GM23338 (cell line): Measurements from ENCODE around the gene CDK14. TPM values are rescaled to one million over a fixed set of nuclear protein-coding genes. Genes with fewer than 3 reads are reported as not detected.

Experiments used
- ATAC-seq: fragments of 200-7000 bp; cut with Tn5 transposase; 3 replicates; pipeline ENCODE4 v1.9.1; 2020
- DNase-seq: peaks from one replicate; pipeline ENCODE4 v3.0.0-alpha.2; 2015; ENCODE audit warnings: low spot score
- H2AFZ ChIP-seq: fragments of 200-600 bp; sonication (generic); 2 replicates; pipeline ENCODE4 v1.8.0; 2016; ENCODE audit warnings: antibody characterized with exemption, mild to moderate bottlenecking, moderate library complexity
- H3F3A ChIP-seq: fragments of 200-600 bp; sonication (generic); replicated peaks from 2 replicates; pipeline ENCODE4 v1.8.0; 2017; ENCODE audit warnings: antibody characterized with exemption, mixed run types, low read depth
- H3K27ac ChIP-seq: fragments of 200-600 bp; sonication (generic); 2 replicates; pipeline ENCODE4 v1.6.1; 2016; ENCODE audit warnings: low read depth
- H3K27me3 ChIP-seq: fragments of 200-600 bp; sonication (generic); 2 replicates; pipeline ENCODE4 v1.8.0; 2016; ENCODE audit warnings: mild to moderate bottlenecking, mixed run types, moderate library complexity; ENCODE audit not compliant: insufficient read depth
- H3K36me3 ChIP-seq: fragments of 200-600 bp; sonication (generic); 2 replicates; pipeline ENCODE4 v1.8.0; 2016; ENCODE audit warnings: mild to moderate bottlenecking; ENCODE audit not compliant: insufficient read depth
- H3K4me1 ChIP-seq: fragments of 200-600 bp; sonication (generic); 2 replicates; pipeline ENCODE4 v1.8.0; 2016; ENCODE audit warnings: mild to moderate bottlenecking, moderate library complexity; ENCODE audit not compliant: insufficient read depth
- H3K4me2 ChIP-seq: fragments of 200-600 bp; sonication (generic); 2 replicates; pipeline ENCODE4 v1.7.1; 2017; ENCODE audit warnings: mixed run types
- H3K4me3 ChIP-seq: fragments of 200-600 bp; sonication (generic); 2 replicates; pipeline ENCODE4 v1.6.1; 2016; ENCODE audit warnings: mixed run types
- H3K79me2 ChIP-seq: fragments of 200-600 bp; sonication (generic); replicated peaks from 2 replicates; pipeline ENCODE4 v1.8.0; 2017; ENCODE audit warnings: mild to moderate bottlenecking; ENCODE audit not compliant: insufficient read depth
- H3K9me2 ChIP-seq: fragments of 200-600 bp; sonication (generic); 2 replicates; pipeline ENCODE4 v1.8.0; 2017; ENCODE audit not compliant: insufficient read depth
- H4K20me1 ChIP-seq: fragments of 200-600 bp; sonication (generic); replicated peaks from 2 replicates; pipeline ENCODE4 v1.8.0; 2017; ENCODE audit warnings: mild to moderate bottlenecking; ENCODE audit not compliant: insufficient read depth
- H3K27ac Mint-ChIP-seq: 2 replicates; pipeline ENCODE4 v1.8.0; 2020; ENCODE audit warnings: inconsistent platforms, mild to moderate bottlenecking, moderate library complexity, mixed read lengths
- H3K27me3 Mint-ChIP-seq: 3 replicates; pipeline ENCODE4 v1.8.0; 2022; ENCODE audit warnings: low read depth, mild to moderate bottlenecking, moderate library complexity, mixed read lengths, inconsistent platforms; ENCODE audit not compliant: insufficient read depth, poor library complexity
- H3K36me3 Mint-ChIP-seq: 3 replicates; pipeline ENCODE4 v1.8.0; 2021; ENCODE audit warnings: low read depth, mild to moderate bottlenecking, inconsistent platforms, moderate library complexity, mixed read lengths
- H3K4me1 Mint-ChIP-seq: 3 replicates; pipeline ENCODE4 v1.8.0; 2020; ENCODE audit warnings: mild to moderate bottlenecking, inconsistent platforms, mixed read lengths
- H3K4me3 Mint-ChIP-seq: 3 replicates; pipeline ENCODE4 v1.8.0; 2021; ENCODE audit warnings: moderate library complexity, mild to moderate bottlenecking, inconsistent platforms, mixed read lengths
- H3K9me3 Mint-ChIP-seq: 3 replicates; pipeline ENCODE4 v1.8.0; 2020; ENCODE audit warnings: moderate library complexity, mild to moderate bottlenecking, inconsistent platforms, mixed read lengths
- CREB1 ChIP-seq: fragments of 250-450 bp; sonication (Bioruptor Pico); IDR thresholded peaks from 2 replicates; pipeline ENCODE4 v1.5.0; 2020; ENCODE audit warnings: low read depth, mild to moderate bottlenecking, moderate library complexity
- CTCF ChIP-seq, 2 experiments: fragments of 200-600 bp in 1 of 2; sonication (generic) in 1 of 2; conservative IDR thresholded peaks; 2 replicates each; pipeline versions ENCODE4 v1.5.1 to v1.6.1; 2016 to 2017; ENCODE audit warnings: antibody characterized with exemption in 2 of 2, low read depth in 2 of 2, mild to moderate bottlenecking in 2 of 2, moderate library complexity in 1 of 2
- ETS1 ChIP-seq: IDR thresholded peaks from 2 replicates; pipeline ENCODE4 v1.6.1; 2016; ENCODE audit warnings: antibody characterized with exemption
- EZH2 ChIP-seq: fragments of 200-600 bp; sonication (generic); IDR thresholded peaks from one replicate; pipeline ENCODE4 v1.8.0; 2017; ENCODE audit warnings: antibody characterized with exemption, mild to moderate bottlenecking, low read depth; ENCODE audit not compliant: unreplicated experiment
- EZH2phosphoT487 ChIP-seq: fragments of 200-600 bp; sonication (generic); IDR thresholded peaks from one replicate; pipeline ENCODE4 v1.8.1; 2018; ENCODE audit warnings: antibody characterized with exemption; ENCODE audit not compliant: unreplicated experiment
- JUNB ChIP-seq: IDR thresholded peaks from one replicate; pipeline ENCODE4 v1.6.1; 2016; ENCODE audit warnings: antibody characterized with exemption; ENCODE audit not compliant: unreplicated experiment
- NANOG ChIP-seq: IDR thresholded peaks from 2 replicates; pipeline ENCODE4 v1.6.1; 2016; ENCODE audit warnings: antibody characterized with exemption, borderline replicate concordance
- POLR2AphosphoS5 ChIP-seq: IDR thresholded peaks from 2 replicates; pipeline ENCODE4 v1.6.1; 2016; ENCODE audit warnings: antibody characterized with exemption, low read depth
- REST ChIP-seq: IDR thresholded peaks from one replicate; pipeline ENCODE4 v1.6.1; 2018; ENCODE audit warnings: antibody characterized with exemption; ENCODE audit not compliant: unreplicated experiment
- STAT1 ChIP-seq: IDR thresholded peaks from one replicate; pipeline ENCODE4 v1.6.1; 2016; ENCODE audit warnings: antibody characterized with exemption; ENCODE audit not compliant: unreplicated experiment
- ZNF114 ChIP-seq: fragments of 250-450 bp; sonication (Bioruptor Pico); IDR thresholded peaks from 2 replicates; pipeline ENCODE4 v1.5.0; 2020; ENCODE audit warnings: mild to moderate bottlenecking, moderate library complexity
- ZNF331 ChIP-seq: fragments of 250-450 bp; sonication (Bioruptor Pico); IDR thresholded peaks from 2 replicates; pipeline ENCODE4 v1.5.0; 2020; ENCODE audit warnings: low read depth, mild to moderate bottlenecking, moderate library complexity
- ZNF462 ChIP-seq: fragments of 250-450 bp; sonication (Bioruptor Pico); IDR thresholded peaks from 2 replicates; pipeline ENCODE4 v1.5.0; 2020; ENCODE audit warnings: mild to moderate bottlenecking, moderate library complexity
- polyA plus RNA-seq: library from polyadenylated mRNA; unstranded; fragments of >200 nt; fragmentation: Nextera tagmentation; extraction: Ambion mirVana; gene quantifications from 2 replicates; pipeline ENCODE4 v1.2.1, GENCODE V29; 2016
- total RNA-seq: library from RNA; depleted of rRNA; stranded (reverse); fragments of >200 nt; shearing (Covaris generic); gene quantifications from 2 replicates; pipeline ENCODE4 v1.2.3, GENCODE V29; 2014

CDK14 gene
- total and polyA plus RNA-seq, 2 experiments from 2014 or later, result 11.2 to 24.0 TPM

- TF ChIP-seq CREB1 (no peak), ETS1 (no peak), POLR2AphosphoS5 (no peak), EZH2 (no peak), STAT1 (no peak), CTCF (conservative IDR thresholded peaks at IDR 0.05; ENCODE audit: low read depth in 2 of 2) (no peak), REST (no peak), ZNF462 (CRISPR knock-in tag) (no peak), JUNB (no peak), EZH2phosphoT487 (no peak), NANOG (no peak), ZNF114 (CRISPR knock-in tag) (no peak), ZNF331 (no peak)
Observed at GRCh38 chr7:90661290-90662151, 65.4 kb downstream of the CDK14 start.

More at GRCh38 chr7:90661290-90662151, 65.4 kb downstream of the CDK14 start:
- H3K4me3 Mint-ChIP-seq, result no peak overlapping the region
- Histone ChIP-seq H3K4me2 (peak overlapping the region; percentile 56), H2AFZ (no peak overlapping the region), H3K4me3 (0 out of 2 replicates have a peak overlapping the region, but pooled peaks have one; percentile 13), H4K20me1 (no peaks in the 10 kb centered on the region), H3K9me2 (no peaks in the 10 kb centered on the region), H3K36me3 (no peaks in the 10 kb centered on the region), H3K27ac (no peak overlapping the region; the same call in 1 of the 2 replicates), H3K79me2 (peaks cover 54% of the 10 kb centered on the region), H3K4me1 (peaks cover 31% of the 10 kb centered on the region), H3F3A (no peaks in the 10 kb centered on the region), H3K27me3 (no peaks in the 10 kb centered on the region)
- peaks cover 41% of the 10 kb centered on the region for H3K4me1 Mint-ChIP-seq
- peak overlapping the region; percentile 36; the same call in 1 of the 2 replicates for H3K27ac Mint-ChIP-seq
- DNase-seq (peak; percentile 50), ATAC-seq (peak; percentile 86)
- H3K9me3 Mint-ChIP-seq, result no peaks in the 10 kb centered on the region
- H3K27me3 Mint-ChIP-seq, result peaks cover 5% of the 10 kb centered on the region
- peaks cover 4% of the 10 kb centered on the region; the same call in 2 of the 3 replicates for H3K36me3 Mint-ChIP-seq
